IMR-90 (cell line): ENCODE measurements around the gene SNRNP200. TPM values are rescaled to one million over a fixed set of nuclear protein-coding genes. Genes with fewer than 3 reads are reported as not detected.

Experiments used
- ATAC-seq: fragments of 200-7000 bp; cut with Tn5 transposase; 2 replicates; pipeline ENCODE4 v1.9.1; 2020; ENCODE audit warnings: low read depth, mild to moderate bottlenecking, moderate library complexity
- BruUV-seq: library from RNA; stranded (reverse); fragments of 400-500 nt; replicated peaks from 2 replicates; lab custom pipeline; 2021; lab: Mats Ljungman, UMichigan
- CTCF ChIA-PET: fragments of 300-600 bp; formaldehyde crosslinking; extraction: SDS; loops from one replicate; lab custom pipeline; 2021; ENCODE audit warnings: antibody characterized with exemption; lab: Yijun Ruan, JAX
- POLR2A ChIA-PET: fragments of 300-600 bp; sonication (Branson Sonifier 250); formaldehyde crosslinking; loops from one replicate; lab custom pipeline; 2022; ENCODE audit warnings: antibody characterized with exemption; ENCODE audit not compliant: unreplicated experiment; lab: Charles Lee
- DNase-seq: peaks from one replicate; pipeline ENCODE4 v3.0.0; 2013
- H2AFZ ChIP-seq: replicated peaks from 2 replicates; pipeline ENCODE3; 2013; ENCODE audit warnings: low read length, mild to moderate bottlenecking; ENCODE audit not compliant: poor library complexity
- H2AK5ac ChIP-seq: 2 replicates; pipeline ENCODE4 v1.6.1; 2013; ENCODE audit warnings: low read depth, low read length, inconsistent platforms
- H2AK9ac ChIP-seq: replicated peaks from 2 replicates; pipeline ENCODE3; 2013; ENCODE audit warnings: mild to moderate bottlenecking, low read depth, low read length, moderate library complexity; ENCODE audit not compliant: poor library complexity
- H2BK120ac ChIP-seq: 2 replicates; pipeline ENCODE4 v1.6.1; 2013; ENCODE audit warnings: low read depth, low read length, inconsistent platforms
- H2BK15ac ChIP-seq: 3 replicates; pipeline ENCODE4 v1.6.1; 2013; ENCODE audit warnings: low read depth, low read length, inconsistent platforms
- H2BK20ac ChIP-seq: 2 replicates; pipeline ENCODE4 v1.6.1; 2013; ENCODE audit warnings: low read depth, mild to moderate bottlenecking, inconsistent platforms, low read length, moderate library complexity
- H2BK5ac ChIP-seq: 2 replicates; pipeline ENCODE4 v1.6.1; 2013; ENCODE audit warnings: mild to moderate bottlenecking, low read depth, low read length, inconsistent platforms; ENCODE audit not compliant: poor library complexity, severe bottlenecking
- H3K14ac ChIP-seq: replicated peaks from 2 replicates; pipeline ENCODE4 v1.6.1; 2013; ENCODE audit warnings: low read depth, low read length, inconsistent platforms
- H3K18ac ChIP-seq: 2 replicates; pipeline ENCODE4 v1.6.1; 2013; ENCODE audit warnings: low read depth, low read length, control low read depth
- H3K23ac ChIP-seq: 2 replicates; pipeline ENCODE4 v1.6.1; 2013; ENCODE audit warnings: low read depth, low read length, inconsistent platforms
- H3K27ac ChIP-seq: 2 replicates; pipeline ENCODE4 v1.5.1; 2013; ENCODE audit warnings: mild to moderate bottlenecking, control low read depth, low read length; ENCODE audit not compliant: insufficient read depth
- H3K27me3 ChIP-seq: 2 replicates; pipeline ENCODE4 v1.6.1; 2013; ENCODE audit warnings: low read length; ENCODE audit not compliant: control insufficient read depth, insufficient read depth
- H3K36me3 ChIP-seq: 2 replicates; pipeline ENCODE4 v1.6.1; 2013; ENCODE audit warnings: low read length, mixed read lengths; ENCODE audit not compliant: control insufficient read depth, insufficient read depth
- H3K4ac ChIP-seq: 2 replicates; pipeline ENCODE4 v1.6.1; 2013; ENCODE audit warnings: low read depth, low read length, inconsistent platforms
- H3K4me1 ChIP-seq: 2 replicates; pipeline ENCODE4 v1.6.1; 2013; ENCODE audit warnings: low read length, mixed read lengths; ENCODE audit not compliant: control insufficient read depth, insufficient read depth
- H3K4me2 ChIP-seq: 2 replicates; pipeline ENCODE4 v1.6.1; 2013; ENCODE audit warnings: low read depth, mild to moderate bottlenecking, control low read depth, low read length, moderate library complexity
- H3K4me3 ChIP-seq: 2 replicates; pipeline ENCODE4 v1.5.1; 2013; ENCODE audit warnings: low read depth, mild to moderate bottlenecking, control low read depth, low read length, moderate library complexity; ENCODE audit not compliant: insufficient read depth
- H3K56ac ChIP-seq: 2 replicates; pipeline ENCODE4 v1.6.1; 2013; ENCODE audit warnings: low read length, inconsistent platforms; ENCODE audit not compliant: insufficient read depth; ENCODE audit errors: extremely low read depth
- H3K79me1 ChIP-seq, 2 experiments: 2 replicates each; pipeline ENCODE4 v1.6.1; 2013; ENCODE audit warnings: low read length in 2 of 2, inconsistent platforms in 1 of 2, low read depth in 1 of 2
- H3K9ac ChIP-seq: 2 replicates; pipeline ENCODE4 v1.6.1; 2013; ENCODE audit warnings: low read depth, low read length, control low read depth
- H3K9me1 ChIP-seq: 2 replicates; pipeline ENCODE4 v1.6.1; 2013; ENCODE audit warnings: low read length, inconsistent platforms; ENCODE audit not compliant: insufficient read depth
- H3K9me3 ChIP-seq: 2 replicates; pipeline ENCODE4 v1.6.1; 2013; ENCODE audit warnings: low read length; ENCODE audit not compliant: control insufficient read depth, insufficient read depth
- H4K20me1 ChIP-seq: 2 replicates; pipeline ENCODE4 v1.6.1; 2013; ENCODE audit warnings: low read length, inconsistent platforms; ENCODE audit not compliant: insufficient read depth
- H4K5ac ChIP-seq: 2 replicates; pipeline ENCODE4 v1.6.1; 2013; ENCODE audit warnings: mild to moderate bottlenecking, low read depth, low read length, control low read depth
- H4K8ac ChIP-seq, 2 experiments: 2 replicates each; pipeline ENCODE4 v1.6.1; 2013; ENCODE audit warnings: low read depth in 2 of 2, low read length in 2 of 2, control low read depth in 1 of 2, inconsistent platforms in 1 of 2
- H4K91ac ChIP-seq: 2 replicates; pipeline ENCODE4 v1.6.1; 2013; ENCODE audit warnings: low read depth, low read length, inconsistent platforms; ENCODE audit not compliant: insufficient read depth
- BHLHE40 ChIP-seq: fragments of 150-350 bp; IDR thresholded peaks from 2 replicates; pipeline ENCODE4 v1.6.1; 2016; ENCODE audit warnings: mild to moderate bottlenecking, low read depth, low read length
- CHD1 ChIP-seq: IDR thresholded peaks from 2 replicates; pipeline ENCODE4 v1.6.1; 2012; ENCODE audit warnings: low read depth, low read length, improper control_type of control experiment
- CTCF ChIP-seq: conservative IDR thresholded peaks from 2 replicates; pipeline ENCODE4 v1.5.1; 2012; ENCODE audit warnings: mild to moderate bottlenecking, low read depth, low read length, improper control_type of control experiment
- ELK1 ChIP-seq: fragments of 150-350 bp; IDR thresholded peaks from 2 replicates; pipeline ENCODE4 v1.6.1; 2016; ENCODE audit warnings: low read depth, mild to moderate bottlenecking, low read length, moderate library complexity, borderline replicate concordance
- FOS ChIP-seq: fragments of 150-350 bp; IDR thresholded peaks from 2 replicates; pipeline ENCODE4 v1.6.1; 2016; ENCODE audit warnings: low read depth, low read length
- MAZ ChIP-seq: IDR thresholded peaks from 2 replicates; pipeline ENCODE4 v1.6.1; 2012; ENCODE audit warnings: low read depth, mild to moderate bottlenecking, low read length, improper control_type of control experiment, moderate library complexity, borderline replicate concordance
- NFE2L2 ChIP-seq: fragments of 150-350 bp; IDR thresholded peaks from 2 replicates; pipeline ENCODE4 v1.6.1; 2016; ENCODE audit warnings: low read depth, mild to moderate bottlenecking, low read length
- RAD21 ChIP-seq: IDR thresholded peaks from 2 replicates; pipeline ENCODE4 v1.6.1; 2012; ENCODE audit warnings: low read length, improper control_type of control experiment
- RFX5 ChIP-seq: IDR thresholded peaks from 2 replicates; pipeline ENCODE4 v1.8.0; 2012; ENCODE audit warnings: low read depth, mild to moderate bottlenecking, low read length, moderate library complexity
- SMC3 ChIP-seq: fragments of 150-350 bp; IDR thresholded peaks from 2 replicates; pipeline ENCODE4 v1.6.1; 2016; ENCODE audit warnings: low read depth, mild to moderate bottlenecking, antibody characterized with exemption, low read length, moderate library complexity
- USF2 ChIP-seq: fragments of 150-350 bp; IDR thresholded peaks from 2 replicates; pipeline ENCODE4 v1.6.1; 2017; ENCODE audit warnings: mild to moderate bottlenecking, antibody characterized with exemption, low read length, low read depth
- WGBS, 2 experiments: methylation state at CpG; one replicate each; pipeline versions ENCODE4 v1.1.5 to v1.1.7; 2013; ENCODE audit warnings: missing lambda C conversion rate in 2 of 2; ENCODE audit not compliant: insufficient read length in 1 of 2; ENCODE audit errors: extremely low coverage in 2 of 2; 5-methylcytosine and 5-hydroxymethylcytosine counted together
- dilution Hi-C: fragments of 300-500 bp; cut with HindIII; formaldehyde crosslinking; loops from one replicate; pipeline ENCODE4 v1.14.3; 2018; ENCODE audit warnings: low sequenced_read_pairs; ENCODE audit not compliant: unreplicated experiment
- in situ Hi-C: fragments of 300-500 bp; cut with MboI; formaldehyde crosslinking; loops from 3 replicates; pipeline ENCODE4 v1.14.3; 2019; ENCODE audit warnings: low sequenced_read_pairs, inconsistent platforms, mixed read lengths
- intact Hi-C: fragments of 100-400 bp; cut with micrococcal nuclease; formaldehyde crosslinking; loops from 2 replicates; pipeline ENCODE4 v1.10.0; 2022
- polyA plus RNA-seq, 3 experiments: library from polyadenylated mRNA; depleted of rRNA; stranded (reverse); fragments of >200 nt; gene quantifications; 2 replicates each; pipeline ENCODE4 v1.2.3, GENCODE V29; 2012; ENCODE audit warnings: low replicate concordance in 1 of 3
- total RNA-seq: library from RNA; depleted of rRNA; stranded (reverse); fragments of >200 nt; gene quantifications from 2 replicates; pipeline ENCODE4 v1.2.3, GENCODE V29; 2012

SNRNP200 gene
- total and polyA plus RNA-seq, 2 of the 4 experiments (the other 2 are of a cell fraction), result 44.1 to 108 TPM

GRCh38 chr2:96326990-96327820, 21.9 kb upstream of the SNRNP200 start (continued):
- TF ChIP-seq RAD21, result no peak

- H4K91ac ChIP-seq, result no peak overlapping the region
- TF ChIP-seq CHD1, result no peak
- TF ChIP-seq RFX5, result no peak
- TF ChIP-seq USF2, result no peak
- no peak for TF ChIP-seq CTCF
- TF ChIP-seq RAD21, result no peak
- TF ChIP-seq BHLHE40, result no peak
- TF ChIP-seq MAZ, result no peak
- no peak for TF ChIP-seq NFE2L2
- no peak for TF ChIP-seq ELK1
- no peak for TF ChIP-seq FOS
- TF ChIP-seq SMC3, result no peak
- H2AK5ac ChIP-seq, result peak overlapping the region; percentile 30; the same call in 1 of the 2 replicates
- ATAC-seq (no peak), DNase-seq (no peak)
- no peaks in the 10 kb centered on the region for H4K20me1 ChIP-seq
- H3K36me3 ChIP-seq, result no peaks in the 10 kb centered on the region; the same call in 1 of the 2 replicates
- dilution Hi-C loops, result no loop called here
- no peak overlapping the region for H3K23ac ChIP-seq
- POLR2A ChIA-PET, result no interaction called here
- no peak overlapping the region for H2AK9ac ChIP-seq
- H3K27me3 ChIP-seq, result peaks cover 23% of the 10 kb centered on the region
- no peaks in the 10 kb centered on the region for H3K9me3 ChIP-seq
- no peaks in the 10 kb centered on the region for H3K79me1 ChIP-seq
- H3K18ac ChIP-seq, result no peak overlapping the region
- no peak overlapping the region for H4K5ac ChIP-seq
- in situ Hi-C loops, result no loop called here
- no peak overlapping the region for H2BK20ac ChIP-seq
- H3K4me2 ChIP-seq, result no peak overlapping the region
- H2AFZ ChIP-seq, result no peak overlapping the region
- intact Hi-C loops, result no loop called here
- no peak overlapping the region for H3K56ac ChIP-seq
- no peak overlapping the region for H3K9ac ChIP-seq
- no peak overlapping the region for H3K27ac ChIP-seq
- H3K4ac ChIP-seq, result no peak overlapping the region
- no peak overlapping the region for H2BK120ac ChIP-seq
- CTCF ChIA-PET, result no interaction called here
- H3K9me1 ChIP-seq, result peaks cover 10% of the 10 kb centered on the region
- no peak overlapping the region for H2BK15ac ChIP-seq
- no peak overlapping the region for H3K14ac ChIP-seq
- no peak overlapping the region for H2BK5ac ChIP-seq
- no TSS peak for BruUV-seq
- 100% methylated on average over 8 of the region's 8 CpGs; no CpG with 5 or more reads in 1 of the 2 experiments for WGBS, 2 experiments
- peaks cover 8% of the 10 kb centered on the region for H3K4me1 ChIP-seq
- H4K8ac ChIP-seq, result no peak overlapping the region
- no peak overlapping the region for H3K4me3 ChIP-seq
Measured at GRCh38 chr2:96326564-96326963, 21.2 kb upstream of the SNRNP200 start.
